ENCODE measurements around the gene MTUS2.
"Not testable (repeated sequence)": the region's sequence is repeated elsewhere in the genome, so short reads cannot be mapped to it uniquely, and the experiment has no call there.

MTUS2 gene

DNA sequence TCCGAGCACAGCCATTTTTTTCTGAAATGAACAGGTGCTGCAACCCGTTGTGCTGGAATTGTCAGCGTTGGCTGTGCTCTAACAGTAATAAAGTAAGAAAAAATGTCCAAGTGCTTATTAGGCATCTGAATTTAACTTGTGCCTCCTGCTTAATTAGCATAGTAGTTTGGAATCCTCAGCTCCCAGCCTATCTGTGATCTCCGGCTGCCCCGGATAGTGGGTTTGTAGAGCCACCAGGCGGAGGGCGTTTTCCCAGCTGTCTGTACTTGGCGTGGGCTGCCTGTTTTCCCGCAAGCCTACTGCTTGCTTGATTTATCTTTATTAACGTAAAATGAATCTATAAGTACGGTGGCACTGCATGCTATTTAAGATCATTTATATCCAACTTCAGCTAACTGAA lies 137.9 kb downstream of the MTUS2 start:
- no peak for DNase-seq (ENCODE audit: low read depth)

GRCh38 chr13:28958441-28958840 lies 138.3 kb downstream of the MTUS2 start:
- DNase-seq (ENCODE audit: low read depth), result no peak

GRCh38 chr13:28964052-28964451 lies 143.9 kb downstream of the MTUS2 start:
- no peak for DNase-seq (ENCODE audit: low read depth)

- no peak for DNase-seq (ENCODE audit: low read depth)
Observed at GRCh38 chr13:28964803-28965202, 144.7 kb downstream of the MTUS2 start.

- DNase-seq (ENCODE audit: low read depth), result no peak
Observed at GRCh38 chr13:28967029-28967915, 147.1 kb downstream of the MTUS2 start.

DNA sequence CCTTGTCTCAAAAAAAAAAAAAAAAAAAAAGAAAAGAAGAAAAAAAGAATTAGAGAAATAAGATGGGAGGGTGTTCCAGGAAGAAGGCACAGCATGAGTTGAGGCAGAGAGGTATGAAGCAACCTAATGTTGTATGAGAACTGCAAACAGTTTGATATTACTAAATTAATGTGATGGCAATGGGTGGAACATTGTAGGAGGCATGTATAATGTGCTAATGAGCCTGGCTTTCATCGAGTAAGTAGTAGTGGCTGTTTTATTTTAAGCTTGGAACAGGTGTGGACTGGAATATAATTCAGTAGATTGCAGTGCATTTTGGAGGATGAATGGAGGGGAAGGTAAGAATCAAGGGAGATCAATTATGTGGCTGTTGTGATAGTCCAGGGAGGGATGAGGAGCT lies 156.1 kb downstream of the MTUS2 start:
- no peak for DNase-seq (ENCODE audit: low read depth)

- DNase-seq (ENCODE audit: low read depth), result no peak
Observed at GRCh38 chr13:28976636-28977035, 156.5 kb downstream of the MTUS2 start.

- DNase-seq (ENCODE audit: low read depth), result no peak
Observed at GRCh38 chr13:28978574-28978973, 158.4 kb downstream of the MTUS2 start.

GRCh38 chr13:28981530-28981929 lies 161.4 kb downstream of the MTUS2 start:
- no peak for DNase-seq (ENCODE audit: low read depth)

- no peak for DNase-seq (ENCODE audit: low read depth)
Observed at GRCh38 chr13:28983641-28984040, 163.5 kb downstream of the MTUS2 start.

DNA sequence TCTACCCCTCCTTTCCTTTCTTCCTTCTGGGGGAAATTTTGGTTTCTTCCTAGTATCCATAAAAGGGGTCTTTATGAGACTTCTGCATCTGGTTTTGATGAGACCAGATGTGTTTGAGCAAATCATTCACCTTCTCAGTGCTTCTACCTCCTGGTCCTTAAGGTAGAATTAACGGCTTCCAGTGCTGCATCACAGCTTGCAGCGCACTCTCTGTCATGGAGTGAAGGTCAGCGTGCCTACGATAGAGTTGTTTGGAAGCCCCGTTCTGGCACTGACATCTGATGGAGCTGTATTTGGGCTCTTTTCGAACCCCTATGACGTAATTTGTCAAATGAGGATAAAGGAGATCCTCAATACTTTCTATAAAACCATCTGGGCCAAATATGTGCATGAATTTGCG lies 164.2 kb downstream of the MTUS2 start:
- DNase-seq (ENCODE audit: low read depth), result no peak

GRCh38 chr13:28984825-28985224 lies 164.7 kb downstream of the MTUS2 start:
- no peak for DNase-seq (ENCODE audit: low read depth)

DNA sequence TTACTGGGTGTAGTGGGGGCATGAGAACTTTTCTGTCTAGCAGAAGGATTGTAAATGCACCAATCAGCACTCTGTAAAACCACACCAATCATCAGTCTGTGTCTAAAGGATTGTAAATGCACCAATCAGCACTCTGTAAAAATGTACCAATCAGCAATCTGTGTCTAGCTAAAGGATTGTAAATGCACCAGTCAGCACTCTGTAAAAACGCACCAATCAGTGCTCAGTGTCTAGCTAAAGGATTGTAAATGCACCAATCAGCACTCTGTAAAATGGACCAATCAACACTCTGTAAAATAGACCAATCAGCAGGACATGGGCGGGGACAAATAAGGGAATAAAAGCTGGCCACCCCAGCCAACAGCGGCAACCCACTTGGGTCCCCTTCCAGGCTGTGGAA lies 170.2 kb downstream of the MTUS2 start:
- DNase-seq (ENCODE audit: low read depth), result not testable (repeated sequence)

DNA sequence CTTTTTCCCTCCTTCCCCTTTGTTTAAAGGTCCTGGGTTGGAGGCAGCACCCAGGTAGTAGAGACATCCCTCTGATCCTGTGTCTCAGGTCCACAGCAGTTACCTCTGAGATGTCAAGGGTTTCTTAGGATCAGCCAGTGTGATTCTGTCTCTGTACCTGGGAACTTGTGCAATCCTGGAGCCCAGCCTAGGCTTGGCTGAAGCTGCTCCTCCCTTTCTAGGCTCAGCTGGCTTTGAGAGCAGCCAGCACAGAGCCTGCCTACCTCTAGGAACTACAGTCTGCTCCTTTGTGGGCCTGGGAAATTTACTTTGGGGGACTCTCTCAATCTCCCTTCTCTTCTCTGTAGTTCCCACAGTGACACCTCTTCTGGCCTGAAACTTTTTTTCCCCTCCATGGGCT lies 171.6 kb downstream of the MTUS2 start:
- no peak for DNase-seq (ENCODE audit: low read depth)

- no peak for DNase-seq (ENCODE audit: low read depth)
Observed at GRCh38 chr13:29000826-29001225, 180.7 kb downstream of the MTUS2 start.

DNA sequence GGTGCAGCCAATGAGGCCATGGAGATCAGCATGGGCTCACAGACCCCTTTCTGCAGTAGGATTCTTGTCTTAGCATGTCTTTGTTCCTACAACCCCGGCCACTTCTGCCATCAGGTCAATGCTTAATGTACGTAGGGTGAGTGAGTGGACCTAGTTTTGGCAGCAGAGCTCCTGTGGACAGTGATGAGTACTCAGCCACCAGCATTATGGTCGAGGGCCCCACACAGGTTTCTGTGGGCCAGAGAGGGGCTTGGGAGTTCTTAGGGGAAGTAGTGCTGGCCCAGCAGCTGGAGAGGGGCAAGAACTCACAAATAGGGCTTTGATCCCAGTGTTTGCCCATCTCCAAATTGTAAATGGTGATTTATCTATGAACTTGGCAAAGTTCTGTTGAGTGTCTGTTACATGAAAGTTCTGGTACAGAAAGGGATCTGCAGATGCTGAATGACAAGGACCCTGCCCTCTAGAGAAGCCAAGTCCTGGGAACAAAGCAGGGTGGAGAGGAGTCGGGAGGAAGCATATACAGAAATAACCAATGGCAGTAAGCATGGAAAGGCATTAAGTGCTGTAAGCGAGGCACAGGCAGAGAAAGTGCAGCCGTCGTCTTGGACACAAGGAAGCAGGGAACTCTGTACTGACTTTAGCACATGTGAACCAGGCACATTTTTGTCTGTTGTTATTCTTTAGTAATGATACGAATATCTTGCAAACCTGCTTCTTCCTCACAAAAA lies 185.1 kb downstream of the MTUS2 start:
- DNase-seq (ENCODE audit: low read depth), result no peak

GRCh38 chr13:29005763-29006120 lies 185.6 kb downstream of the MTUS2 start:
- DNase-seq (ENCODE audit: low read depth), result no peak

DNA sequence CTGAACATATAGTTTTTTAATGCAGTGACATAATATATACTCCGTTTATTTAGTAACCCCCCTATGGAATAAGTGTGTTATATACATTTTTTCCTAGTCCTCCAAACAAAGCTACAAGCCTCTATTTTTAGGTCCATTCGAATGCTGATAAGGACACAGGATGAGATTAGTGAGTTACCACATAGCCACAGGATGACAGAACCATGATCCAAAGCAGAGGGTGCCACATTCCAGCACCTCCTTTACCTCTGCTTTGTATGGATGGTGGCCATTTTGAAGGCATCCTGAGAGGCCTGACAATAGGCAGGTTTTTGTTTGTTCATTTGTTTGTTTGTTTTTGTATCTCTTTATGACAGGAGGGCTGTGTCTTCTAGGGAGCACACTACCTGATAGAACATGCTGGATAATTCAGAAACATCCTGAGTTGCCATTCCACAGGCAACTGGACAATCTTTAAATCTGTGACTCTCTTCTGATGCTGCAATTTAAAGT lies 186.3 kb downstream of the MTUS2 start:
- DNase-seq (ENCODE audit: low read depth), result no peak

- DNase-seq (ENCODE audit: low read depth), result no peak
Observed at GRCh38 chr13:29008296-29008695, 188.2 kb downstream of the MTUS2 start.

DNA sequence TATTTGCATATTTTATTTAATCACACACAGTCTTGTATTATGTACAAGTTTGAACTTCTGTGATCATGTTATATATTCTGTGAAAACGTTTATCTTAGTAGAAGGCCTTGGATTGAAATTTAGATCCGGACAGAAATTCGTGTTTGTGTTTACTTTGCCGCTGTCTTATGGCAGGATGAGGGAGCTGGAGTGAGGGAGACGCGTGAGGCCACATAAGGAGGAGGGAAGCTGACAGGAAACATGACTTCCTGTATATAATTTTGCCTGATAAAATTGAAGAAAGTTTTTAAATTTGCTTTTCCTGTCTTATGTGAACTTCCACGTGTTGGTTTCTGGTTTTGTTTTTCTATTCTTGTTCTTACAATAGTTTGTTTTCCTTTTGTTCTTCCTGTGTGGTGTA lies 200.2 kb downstream of the MTUS2 start:
- no peak for DNase-seq (ENCODE audit: low read depth)

- no peak for DNase-seq (ENCODE audit: low read depth)
Observed at GRCh38 chr13:29021311-29021710, 201.2 kb downstream of the MTUS2 start.

DNA sequence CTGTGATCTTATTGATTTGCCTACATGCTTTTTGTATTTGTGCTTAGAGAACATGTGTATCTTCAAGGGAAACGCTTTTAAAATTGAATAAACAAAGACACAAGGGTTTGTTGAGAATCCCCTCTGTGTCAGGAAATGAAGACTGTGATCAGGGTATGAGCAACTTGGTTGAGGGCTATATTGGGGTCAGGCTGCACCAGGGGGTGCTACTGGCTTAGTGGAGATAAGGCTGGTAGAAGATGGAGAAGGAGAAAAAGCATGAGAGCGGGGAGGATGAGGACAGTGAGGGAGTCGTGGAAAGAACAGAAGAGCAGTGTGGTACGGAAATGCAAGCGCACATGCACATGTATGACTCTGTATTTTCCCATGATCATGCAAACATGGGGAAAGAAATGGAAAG lies 201.6 kb downstream of the MTUS2 start:
- no peak for DNase-seq (ENCODE audit: low read depth)

GRCh38 chr13:29022410-29022809 lies 202.3 kb downstream of the MTUS2 start:
- DNase-seq (ENCODE audit: low read depth), result no peak
